SK-N-SH treated with all-trans-retinoic acid at 6 μM for 48 hours (cell line): ENCODE data around the gene ADCY9.

Experiments used
- CREB5 ChIP-seq: fragments of 250-450 bp; sonication (Bioruptor Pico); IDR thresholded peaks from 2 replicates; pipeline ENCODE4 v1.5.1; 2020; ENCODE audit warnings: low read depth, mild to moderate bottlenecking, moderate library complexity
- RARB ChIP-seq: fragments of 250-450 bp; sonication (Bioruptor Pico); IDR thresholded peaks from 2 replicates; pipeline ENCODE4 v1.8.0; 2021; ENCODE audit warnings: mild to moderate bottlenecking, moderate library complexity
- ZFP30 ChIP-seq: fragments of 450-650 bp; formaldehyde crosslinking; IDR thresholded peaks from 2 replicates; pipeline ENCODE4 v1.5.0; 2022; ENCODE audit warnings: mild to moderate bottlenecking, moderate library complexity
- ZNF70 ChIP-seq: fragments of 450-650 bp; formaldehyde crosslinking; IDR thresholded peaks from 2 replicates; pipeline ENCODE4 v1.5.0; 2020; ENCODE audit warnings: mild to moderate bottlenecking, moderate library complexity
- TF ChIP-seq, protein P1 (sequence below): fragments of 250-450 bp; sonication (Bioruptor Pico); IDR thresholded peaks from 2 replicates; pipeline ENCODE4 v1.5.1; 2021; ENCODE audit warnings: mild to moderate bottlenecking, moderate library complexity
- TF ChIP-seq, protein P2 (sequence below): fragments of 250-450 bp; sonication (Bioruptor Pico); IDR thresholded peaks from 2 replicates; pipeline ENCODE4 v1.5.0; 2020; ENCODE audit warnings: mild to moderate bottlenecking, moderate library complexity

DNA sequence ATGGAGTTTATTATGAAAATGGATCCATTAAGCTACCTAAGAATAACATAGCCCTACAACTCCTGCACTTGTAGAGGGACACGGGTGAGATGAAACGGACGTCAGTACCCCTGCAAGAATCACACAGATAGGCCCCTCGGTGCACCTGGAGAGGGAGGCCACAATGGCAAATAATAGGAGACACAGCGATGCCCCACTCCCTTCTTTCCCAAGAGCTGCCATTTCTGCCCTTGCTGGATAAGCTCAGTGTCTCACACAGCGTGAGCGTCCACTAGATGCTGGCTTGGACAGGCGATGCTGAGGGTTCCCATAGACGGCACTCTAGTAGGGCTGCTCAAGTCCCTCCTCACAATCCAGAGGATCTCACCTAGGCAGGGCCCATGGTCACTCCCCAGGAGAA lies 67.8 kb downstream of the ADCY9 start:
- TF ChIP-seq RARB (CRISPR knock-in tag) (no peak), ZNF70 (CRISPR knock-in tag) (no peak), CREB5 (no peak), ZFP30 (CRISPR knock-in tag) (no peak)
- TF ChIP-seq, protein P1, sequence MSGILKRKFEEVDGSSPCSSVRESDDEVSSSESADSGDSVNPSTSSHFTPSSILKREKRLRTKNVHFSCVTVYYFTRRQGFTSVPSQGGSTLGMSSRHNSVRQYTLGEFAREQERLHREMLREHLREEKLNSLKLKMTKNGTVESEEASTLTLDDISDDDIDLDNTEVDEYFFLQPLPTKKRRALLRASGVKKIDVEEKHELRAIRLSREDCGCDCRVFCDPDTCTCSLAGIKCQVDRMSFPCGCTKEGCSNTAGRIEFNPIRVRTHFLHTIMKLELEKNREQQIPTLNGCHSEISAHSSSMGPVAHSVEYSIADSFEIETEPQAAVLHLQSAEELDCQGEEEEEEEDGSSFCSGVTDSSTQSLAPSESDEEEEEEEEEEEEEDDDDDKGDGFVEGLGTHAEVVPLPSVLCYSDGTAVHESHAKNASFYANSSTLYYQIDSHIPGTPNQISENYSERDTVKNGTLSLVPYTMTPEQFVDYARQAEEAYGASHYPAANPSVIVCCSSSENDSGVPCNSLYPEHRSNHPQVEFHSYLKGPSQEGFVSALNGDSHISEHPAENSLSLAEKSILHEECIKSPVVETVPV (CRISPR knock-in tag): no peak
- TF ChIP-seq, protein P2, sequence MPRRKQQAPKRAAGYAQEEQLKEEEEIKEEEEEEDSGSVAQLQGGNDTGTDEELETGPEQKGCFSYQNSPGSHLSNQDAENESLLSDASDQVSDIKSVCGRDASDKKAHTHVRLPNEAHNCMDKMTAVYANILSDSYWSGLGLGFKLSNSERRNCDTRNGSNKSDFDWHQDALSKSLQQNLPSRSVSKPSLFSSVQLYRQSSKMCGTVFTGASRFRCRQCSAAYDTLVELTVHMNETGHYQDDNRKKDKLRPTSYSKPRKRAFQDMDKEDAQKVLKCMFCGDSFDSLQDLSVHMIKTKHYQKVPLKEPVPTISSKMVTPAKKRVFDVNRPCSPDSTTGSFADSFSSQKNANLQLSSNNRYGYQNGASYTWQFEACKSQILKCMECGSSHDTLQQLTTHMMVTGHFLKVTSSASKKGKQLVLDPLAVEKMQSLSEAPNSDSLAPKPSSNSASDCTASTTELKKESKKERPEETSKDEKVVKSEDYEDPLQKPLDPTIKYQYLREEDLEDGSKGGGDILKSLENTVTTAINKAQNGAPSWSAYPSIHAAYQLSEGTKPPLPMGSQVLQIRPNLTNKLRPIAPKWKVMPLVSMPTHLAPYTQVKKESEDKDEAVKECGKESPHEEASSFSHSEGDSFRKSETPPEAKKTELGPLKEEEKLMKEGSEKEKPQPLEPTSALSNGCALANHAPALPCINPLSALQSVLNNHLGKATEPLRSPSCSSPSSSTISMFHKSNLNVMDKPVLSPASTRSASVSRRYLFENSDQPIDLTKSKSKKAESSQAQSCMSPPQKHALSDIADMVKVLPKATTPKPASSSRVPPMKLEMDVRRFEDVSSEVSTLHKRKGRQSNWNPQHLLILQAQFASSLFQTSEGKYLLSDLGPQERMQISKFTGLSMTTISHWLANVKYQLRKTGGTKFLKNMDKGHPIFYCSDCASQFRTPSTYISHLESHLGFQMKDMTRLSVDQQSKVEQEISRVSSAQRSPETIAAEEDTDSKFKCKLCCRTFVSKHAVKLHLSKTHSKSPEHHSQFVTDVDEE (CRISPR knock-in tag): no peak
